Activated T-helper 2 cell treated with anti-CD3 and anti-CD28 coated beads, Interferon-gamma antibody, Interleukin-2, Interleukin-4, amounts not matched to agents 10 μg/mL and 5 μg/mL and 100 μg/mL, durations not matched to agents 14 hours and 24 hours and 36 hours (primary cell): ENCODE measurements around the gene MANBA. TPM values are rescaled to one million over a fixed set of nuclear protein-coding genes. Genes with fewer than 3 reads are reported as not detected.
A peak's percentile ranks its signal among the peaks of the same experiment; 100 is the strongest.

Experiments used
- DNase-seq: peaks from one replicate; pipeline ENCODE4 v3.0.0; 2021; ENCODE audit warnings: low spot score
- H3K27ac Mint-ChIP-seq: one replicate; pipeline ENCODE4 v1.8.0; 2021; ENCODE audit warnings: mixed read lengths
- H3K27me3 Mint-ChIP-seq: one replicate; pipeline ENCODE4 v1.8.0; 2021; ENCODE audit warnings: low read depth, mixed read lengths
- H3K36me3 Mint-ChIP-seq: one replicate; pipeline ENCODE4 v1.8.0; 2021; ENCODE audit warnings: low read depth, mixed read lengths
- H3K4me1 Mint-ChIP-seq: one replicate; pipeline ENCODE4 v1.8.0; 2021; ENCODE audit warnings: low read depth, mixed read lengths
- H3K4me3 Mint-ChIP-seq: one replicate; pipeline ENCODE4 v1.8.0; 2021; ENCODE audit warnings: low read depth, mild to moderate bottlenecking, moderate library complexity, mixed read lengths
- H3K9me3 Mint-ChIP-seq: one replicate; pipeline ENCODE4 v1.8.0; 2021; ENCODE audit warnings: mixed read lengths
- intact Hi-C: fragments of 100-400 bp; cut with micrococcal nuclease; formaldehyde crosslinking; loops from one replicate; pipeline ENCODE4 v1.15.1; 2023
- total RNA-seq: library from RNA; stranded (reverse); gene quantifications from 2 replicates; pipeline ENCODE4 v1.2.3, GENCODE V29; 2022

MANBA gene
- total RNA-seq, 1 donor from 2014 or later = 9.4 TPM

GRCh38 chr4:102600689-102601088, 160.1 kb downstream of the MANBA start:
- Mint-ChIP-seq H3K27me3 (no peaks in the 10 kb centered on the region), H3K4me1 (peaks cover 68% of the 10 kb centered on the region), H3K36me3 (peaks cover 92% of the 10 kb centered on the region), H3K4me3 (no peak overlapping the region), H3K9me3 (peaks cover 7% of the 10 kb centered on the region), H3K27ac (peak overlapping the region; percentile 19)
- intact Hi-C loops = no loop called here
- DNase-seq = no peak

- H3K27ac Mint-ChIP-seq = no peak overlapping the region
- DNase-seq = no peak
- peaks cover 66% of the 10 kb centered on the region for H3K4me1 Mint-ChIP-seq
- no peaks in the 10 kb centered on the region for H3K27me3 Mint-ChIP-seq
- H3K4me3 Mint-ChIP-seq = no peak overlapping the region
- peaks cover 7% of the 10 kb centered on the region for H3K9me3 Mint-ChIP-seq
- intact Hi-C loops = loop anchor here (1.0 to 10.0 kb wide), 5 partner anchors 13 to 145 kb away; partner anchors contain the start of gene NFKB1
- peaks cover 93% of the 10 kb centered on the region for H3K36me3 Mint-ChIP-seq
These were observed 160.9 kb downstream of the MANBA start for GRCh38 chr4:102599886-102600285.

GRCh38 chr4:102599455-102599854, 161.3 kb downstream of the MANBA start:
- no peak for DNase-seq
- peaks cover 7% of the 10 kb centered on the region for H3K9me3 Mint-ChIP-seq
- intact Hi-C loops = loop anchor here (1.0 to 10.0 kb wide), 5 partner anchors 13 to 145 kb away; partner anchors contain the start of gene NFKB1

GRCh38 chr4:102598762-102599374, 161.9 kb downstream of the MANBA start:
- no peaks in the 10 kb centered on the region for H3K27me3 Mint-ChIP-seq
- peaks cover 67% of the 10 kb centered on the region for H3K4me1 Mint-ChIP-seq
- H3K27ac Mint-ChIP-seq = peak overlapping the region; percentile 89
- H3K4me3 Mint-ChIP-seq = peak overlapping the region; percentile 57
- peaks cover 94% of the 10 kb centered on the region for H3K36me3 Mint-ChIP-seq
- intact Hi-C loops = loop anchor here (1.0 to 10.0 kb wide), 6 partner anchors 13 to 209 kb away; partner anchors contain the start of gene NFKB1
- H3K9me3 Mint-ChIP-seq = peaks cover 7% of the 10 kb centered on the region
- DNase-seq = no peak

More at GRCh38 chr4:102599455-102599854, 161.3 kb downstream of the MANBA start:
- Mint-ChIP-seq H3K4me3 (peak overlapping the region; percentile 7), H3K27me3 (no peaks in the 10 kb centered on the region), H3K27ac (peak overlapping the region; percentile 89), H3K4me1 (peaks cover 64% of the 10 kb centered on the region), H3K36me3 (peaks cover 93% of the 10 kb centered on the region)

GRCh38 chr4:102598086-102598761, 162.5 kb downstream of the MANBA start:
- DNase-seq = no peak
- peaks cover 1% of the 10 kb centered on the region for H3K9me3 Mint-ChIP-seq
- H3K4me1 Mint-ChIP-seq = peaks cover 64% of the 10 kb centered on the region
- H3K27ac Mint-ChIP-seq = peak overlapping the region; percentile 89
- intact Hi-C loops = loop anchor here (1.0 to 10.0 kb wide), 5 partner anchors 15 to 208 kb away; partner anchors contain the start of gene NFKB1
- H3K27me3 Mint-ChIP-seq = no peaks in the 10 kb centered on the region
- H3K36me3 Mint-ChIP-seq = peaks cover 91% of the 10 kb centered on the region
- peak overlapping the region; percentile 57 for H3K4me3 Mint-ChIP-seq

- DNase-seq = no peak
- peak overlapping the region; percentile 61 for H3K27ac Mint-ChIP-seq
- peaks cover 78% of the 10 kb centered on the region for H3K4me1 Mint-ChIP-seq
- no peaks in the 10 kb centered on the region for H3K27me3 Mint-ChIP-seq
- H3K4me3 Mint-ChIP-seq = no peak overlapping the region
- peaks cover 95% of the 10 kb centered on the region for H3K36me3 Mint-ChIP-seq
- peaks cover 3% of the 10 kb centered on the region for H3K9me3 Mint-ChIP-seq
- intact Hi-C loops = loop anchor here (5.0 to 10.0 kb wide), 3 partner anchors 34 to 142 kb away; partner anchors contain the start of gene NFKB1
These were observed 164.2 kb downstream of the MANBA start for GRCh38 chr4:102596532-102596931.

- peaks cover 83% of the 10 kb centered on the region for H3K4me1 Mint-ChIP-seq
- intact Hi-C loops = loop anchor here (10.0 kb wide), 1 partner anchor 139 kb away; no protein-coding TSS in a partner anchor
- no peak overlapping the region for H3K4me3 Mint-ChIP-seq
These were observed 166.8 kb downstream of the MANBA start for GRCh38 chr4:102594000-102594399.

GRCh38 chr4:102593147-102593546, 167.6 kb downstream of the MANBA start:
- Mint-ChIP-seq H3K4me1 (peaks cover 80% of the 10 kb centered on the region), H3K9me3 (peaks cover 6% of the 10 kb centered on the region), H3K4me3 (no peak overlapping the region), H3K36me3 (peaks cover 96% of the 10 kb centered on the region), H3K27me3 (no peaks in the 10 kb centered on the region), H3K27ac (peak overlapping the region; percentile 33)
- no peak for DNase-seq
- intact Hi-C loops = loop anchor here (10.0 kb wide), 1 partner anchor 138 kb away; no protein-coding TSS in a partner anchor

More at GRCh38 chr4:102594000-102594399, 166.8 kb downstream of the MANBA start:
- Mint-ChIP-seq H3K27ac (peak overlapping the region; percentile 70), H3K27me3 (no peaks in the 10 kb centered on the region), H3K9me3 (peaks cover 6% of the 10 kb centered on the region), H3K36me3 (peaks cover 97% of the 10 kb centered on the region)
- DNase-seq = no peak

- DNase-seq = no peak
- H3K27me3 Mint-ChIP-seq = no peaks in the 10 kb centered on the region
- H3K9me3 Mint-ChIP-seq = peaks cover 6% of the 10 kb centered on the region
- intact Hi-C loops = loop anchor here (10.0 kb wide), 1 partner anchor 137 kb away; no protein-coding TSS in a partner anchor
- peak overlapping the region; percentile 36 for H3K27ac Mint-ChIP-seq
- peaks cover 96% of the 10 kb centered on the region for H3K36me3 Mint-ChIP-seq
- H3K4me1 Mint-ChIP-seq = peaks cover 80% of the 10 kb centered on the region
- H3K4me3 Mint-ChIP-seq = no peak overlapping the region
These were observed 168.5 kb downstream of the MANBA start for GRCh38 chr4:102592256-102592655.

GRCh38 chr4:102589743-102590142, 171.0 kb downstream of the MANBA start:
- H3K9me3 Mint-ChIP-seq = peaks cover 6% of the 10 kb centered on the region
- no peaks in the 10 kb centered on the region for H3K27me3 Mint-ChIP-seq
- H3K27ac Mint-ChIP-seq = peak overlapping the region; percentile 9
- intact Hi-C loops = loop anchor here (5.0 to 10.0 kb wide), 3 partner anchors 37 to 135 kb away; no protein-coding TSS in a partner anchor
- H3K4me1 Mint-ChIP-seq = peaks cover 87% of the 10 kb centered on the region
- no peak for DNase-seq
- peaks cover 96% of the 10 kb centered on the region for H3K36me3 Mint-ChIP-seq
- peak overlapping the region; percentile 1 for H3K4me3 Mint-ChIP-seq

GRCh38 chr4:102586644-102587021, 174.1 kb downstream of the MANBA start:
- intact Hi-C loops = loop anchor here (1.0 to 5.0 kb wide), 6 partner anchors 13 to 60 kb away; no protein-coding TSS in a partner anchor
- Mint-ChIP-seq H3K4me3 (peak overlapping the region; percentile 27), H3K9me3 (peaks cover 3% of the 10 kb centered on the region), H3K4me1 (peaks cover 73% of the 10 kb centered on the region), H3K27ac (peak overlapping the region; percentile 75), H3K36me3 (peaks cover 99% of the 10 kb centered on the region), H3K27me3 (no peaks in the 10 kb centered on the region)
- peak; percentile 59 for DNase-seq

- Mint-ChIP-seq H3K4me3 (peak overlapping the region; percentile 45), H3K27ac (peak overlapping the region; percentile 75), H3K36me3 (peaks cover 97% of the 10 kb centered on the region), H3K27me3 (no peaks in the 10 kb centered on the region), H3K4me1 (peaks cover 72% of the 10 kb centered on the region), H3K9me3 (no peaks in the 10 kb centered on the region)
- intact Hi-C loops = loop anchor here (1.0 to 5.0 kb wide), 6 partner anchors 13 to 59 kb away; no protein-coding TSS in a partner anchor
- no peak for DNase-seq
These were observed 174.6 kb downstream of the MANBA start for GRCh38 chr4:102586002-102586643.
